MM.1S (cell line): Measurements from ENCODE around the gene PRKG1.

Experiments used
- DNase-seq: peaks from one replicate; pipeline ENCODE4 v3.0.0-alpha.2; 2015
- H2AFZ ChIP-seq: fragments of 300-600 bp; sonication (generic); 2 replicates; pipeline ENCODE4 v1.6.0; 2016; ENCODE audit warnings: antibody characterized with exemption, low read length
- H3F3A ChIP-seq: fragments of 300-600 bp; sonication (generic); 2 replicates; pipeline ENCODE4 v1.6.1; 2016; ENCODE audit warnings: mild to moderate bottlenecking, antibody characterized with exemption, low read length, moderate library complexity, mixed read lengths; ENCODE audit not compliant: insufficient read depth
- H3K27ac ChIP-seq: fragments of 300-600 bp; sonication (generic); 2 replicates; pipeline ENCODE4 v1.5.1; 2016; ENCODE audit warnings: mild to moderate bottlenecking, low read length
- H3K27me3 ChIP-seq: fragments of 300-600 bp; sonication (generic); replicated peaks from 2 replicates; pipeline ENCODE4 v1.6.0; 2016; ENCODE audit warnings: low read length; ENCODE audit not compliant: insufficient read depth
- H3K36me3 ChIP-seq: fragments of 300-600 bp; sonication (generic); replicated peaks from 2 replicates; pipeline ENCODE4 v1.6.1; 2016; ENCODE audit warnings: mild to moderate bottlenecking, low read length, mixed read lengths; ENCODE audit not compliant: insufficient read depth
- H3K4me1 ChIP-seq: fragments of 300-600 bp; sonication (generic); 2 replicates; pipeline ENCODE4 v1.6.1; 2016; ENCODE audit warnings: low read length, mixed read lengths
- H3K4me2 ChIP-seq: fragments of 300-600 bp; sonication (generic); 2 replicates; pipeline ENCODE4 v1.6.0; 2016; ENCODE audit warnings: low read depth, low read length
- H3K4me3 ChIP-seq: fragments of 300-600 bp; sonication (generic); 2 replicates; pipeline ENCODE4 v1.5.1; 2016; ENCODE audit warnings: low read length, mixed read lengths
- H3K79me2 ChIP-seq: fragments of 300-600 bp; sonication (generic); 2 replicates; pipeline ENCODE4 v1.6.1; 2016; ENCODE audit warnings: mixed run types, low read length, mixed read lengths
- H3K9ac ChIP-seq: fragments of 300-600 bp; sonication (generic); 2 replicates; pipeline ENCODE4 v1.6.1; 2016; ENCODE audit warnings: low read length, mixed read lengths
- H3K9me2 ChIP-seq: fragments of 300-600 bp; sonication (generic); replicated peaks from 2 replicates; pipeline ENCODE4 v1.6.1; 2016; ENCODE audit warnings: mild to moderate bottlenecking, low read length, mixed read lengths; ENCODE audit not compliant: insufficient read depth
- H3K9me3 ChIP-seq: fragments of 300-600 bp; sonication (generic); replicated peaks from 2 replicates; pipeline ENCODE4 v1.6.1; 2016; ENCODE audit warnings: mild to moderate bottlenecking, low read length, mixed read lengths; ENCODE audit not compliant: insufficient read depth
- H4K20me1 ChIP-seq: fragments of 300-600 bp; sonication (generic); 2 replicates; pipeline ENCODE4 v1.6.1; 2016; ENCODE audit warnings: mild to moderate bottlenecking, low read length, moderate library complexity, mixed read lengths; ENCODE audit not compliant: insufficient read depth
- EZH2 ChIP-seq: fragments of 300-600 bp; sonication (generic); optimal IDR thresholded peaks from 2 replicates; pipeline ENCODE3; 2017; ENCODE audit warnings: low read depth, mild to moderate bottlenecking, antibody characterized with exemption, low read length, mixed read lengths
- EZH2phosphoT487 ChIP-seq: fragments of 300-600 bp; sonication (generic); IDR thresholded peaks from 2 replicates; pipeline ENCODE4 v1.6.1; 2018; ENCODE audit warnings: antibody characterized with exemption, low read length
- TF ChIP-seq, protein P1 (sequence below): fragments of 300-600 bp; sonication (generic); IDR thresholded peaks from 2 replicates; pipeline ENCODE4 v1.5.1; 2016; ENCODE audit warnings: antibody characterized with exemption, low read length, mixed read lengths

The PRKG1 gene

DNA sequence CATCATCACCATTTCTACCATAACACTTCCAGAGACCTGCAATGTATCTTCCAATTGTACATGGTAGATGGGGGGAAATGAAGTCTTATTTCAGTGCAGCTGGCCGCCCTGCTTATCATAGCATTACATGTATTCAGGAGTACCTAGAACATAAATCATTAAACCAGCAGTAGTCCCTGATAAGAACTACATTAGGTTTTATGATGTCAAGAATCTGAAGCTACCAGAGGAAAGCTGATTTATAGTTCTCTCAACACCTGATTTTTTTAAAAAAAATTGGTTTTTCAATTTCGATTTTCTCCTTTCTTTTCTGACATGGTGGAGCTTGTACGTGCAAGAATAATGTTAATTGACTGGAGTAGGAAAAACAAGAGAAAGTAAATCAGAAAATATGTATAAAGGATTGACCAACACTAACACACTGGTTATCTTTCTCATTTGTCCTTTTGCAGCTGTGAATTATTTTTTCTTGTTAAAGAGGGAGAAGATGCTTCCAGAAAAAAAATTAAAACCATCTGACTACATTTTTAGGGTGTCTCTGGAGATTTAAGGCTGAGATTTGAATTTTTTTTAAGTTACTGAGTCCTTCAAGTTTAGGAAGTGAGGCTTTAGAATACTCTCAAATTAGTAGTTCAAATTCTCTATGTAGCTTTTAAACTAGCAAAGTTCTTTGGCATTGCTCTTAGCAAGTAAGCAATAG, 566.0 kb downstream of the PRKG1 start:
- no peak overlapping the region for H3K4me3 ChIP-seq
- H3K27me3 ChIP-seq: no peaks in the 10 kb centered on the region
- H3K9me3 ChIP-seq: no peaks in the 10 kb centered on the region
- H3K27ac ChIP-seq: no peak overlapping the region
- H3K4me1 ChIP-seq: no peaks in the 10 kb centered on the region
- no peak for DNase-seq
- no peak overlapping the region for H3K4me2 ChIP-seq
- no peaks in the 10 kb centered on the region for H3K79me2 ChIP-seq
- H2AFZ ChIP-seq: no peak overlapping the region
- no peak overlapping the region for H3K9ac ChIP-seq
- H4K20me1 ChIP-seq: no peaks in the 10 kb centered on the region
- no peaks in the 10 kb centered on the region for H3F3A ChIP-seq
- TF ChIP-seq EZH2phosphoT487: no peak
- no peak for TF ChIP-seq EZH2
- TF ChIP-seq, protein P1, sequence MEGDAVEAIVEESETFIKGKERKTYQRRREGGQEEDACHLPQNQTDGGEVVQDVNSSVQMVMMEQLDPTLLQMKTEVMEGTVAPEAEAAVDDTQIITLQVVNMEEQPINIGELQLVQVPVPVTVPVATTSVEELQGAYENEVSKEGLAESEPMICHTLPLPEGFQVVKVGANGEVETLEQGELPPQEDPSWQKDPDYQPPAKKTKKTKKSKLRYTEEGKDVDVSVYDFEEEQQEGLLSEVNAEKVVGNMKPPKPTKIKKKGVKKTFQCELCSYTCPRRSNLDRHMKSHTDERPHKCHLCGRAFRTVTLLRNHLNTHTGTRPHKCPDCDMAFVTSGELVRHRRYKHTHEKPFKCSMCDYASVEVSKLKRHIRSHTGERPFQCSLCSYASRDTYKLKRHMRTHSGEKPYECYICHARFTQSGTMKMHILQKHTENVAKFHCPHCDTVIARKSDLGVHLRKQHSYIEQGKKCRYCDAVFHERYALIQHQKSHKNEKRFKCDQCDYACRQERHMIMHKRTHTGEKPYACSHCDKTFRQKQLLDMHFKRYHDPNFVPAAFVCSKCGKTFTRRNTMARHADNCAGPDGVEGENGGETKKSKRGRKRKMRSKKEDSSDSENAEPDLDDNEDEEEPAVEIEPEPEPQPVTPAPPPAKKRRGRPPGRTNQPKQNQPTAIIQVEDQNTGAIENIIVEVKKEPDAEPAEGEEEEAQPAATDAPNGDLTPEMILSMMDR: no peak
- no peaks in the 10 kb centered on the region for H3K36me3 ChIP-seq
- no peaks in the 10 kb centered on the region for H3K9me2 ChIP-seq

DNA sequence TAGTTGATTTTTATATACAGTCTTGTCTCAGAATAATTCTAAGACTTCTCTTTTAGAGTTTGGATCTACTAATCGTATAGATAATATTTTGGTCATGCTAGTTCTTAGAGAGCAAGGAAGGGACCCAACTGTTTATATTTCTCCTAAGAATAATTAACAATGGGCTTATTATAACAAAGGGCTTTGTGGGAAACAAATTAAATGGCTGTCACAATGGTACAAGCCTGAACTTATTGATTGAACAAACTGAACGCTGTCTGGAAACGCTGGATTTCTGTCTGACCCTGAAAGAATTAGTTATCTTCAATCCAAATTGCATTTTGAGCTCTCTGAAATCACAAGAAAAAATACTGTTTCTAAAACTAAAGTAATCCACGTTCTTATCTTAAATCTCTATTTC, 568.3 kb downstream of the PRKG1 start:
- Histone ChIP-seq H3K27ac (no peak overlapping the region), H3K4me2 (no peak overlapping the region), H3K9me3 (no peaks in the 10 kb centered on the region), H3K9me2 (no peaks in the 10 kb centered on the region), H3K4me3 (no peak overlapping the region), H3F3A (no peaks in the 10 kb centered on the region), H3K27me3 (no peaks in the 10 kb centered on the region), H3K79me2 (no peaks in the 10 kb centered on the region), H3K4me1 (no peaks in the 10 kb centered on the region), H4K20me1 (no peaks in the 10 kb centered on the region), H3K9ac (no peak overlapping the region), H2AFZ (no peak overlapping the region), H3K36me3 (no peaks in the 10 kb centered on the region)
- no peak for DNase-seq
- TF ChIP-seq EZH2phosphoT487: no peak
- TF ChIP-seq, protein P1: no peak
- TF ChIP-seq EZH2: no peak

DNA sequence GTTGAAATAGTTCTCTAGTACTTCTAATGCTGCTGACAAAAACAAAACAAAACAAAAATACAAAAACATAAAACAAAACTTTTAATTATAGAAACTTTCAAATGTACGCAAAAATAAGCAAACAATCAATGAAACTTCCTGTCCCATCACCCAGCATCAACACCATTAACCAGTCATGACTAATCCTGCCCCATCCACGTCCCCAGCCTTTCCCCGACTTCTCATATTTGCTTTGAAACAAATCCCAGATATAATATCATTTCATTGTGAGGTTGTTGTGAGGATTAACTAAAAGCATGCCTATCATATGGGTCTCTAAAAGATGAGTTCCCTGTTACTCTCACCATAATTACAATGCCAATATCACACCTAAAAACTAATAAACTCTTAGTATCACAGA, 569.4 kb downstream of the PRKG1 start:
- Histone ChIP-seq H3K4me1 (no peaks in the 10 kb centered on the region), H3F3A (no peaks in the 10 kb centered on the region), H3K36me3 (no peaks in the 10 kb centered on the region), H3K9me2 (no peaks in the 10 kb centered on the region), H3K4me2 (no peak overlapping the region), H3K79me2 (no peaks in the 10 kb centered on the region), H3K9ac (no peak overlapping the region), H3K9me3 (no peaks in the 10 kb centered on the region), H2AFZ (no peak overlapping the region), H4K20me1 (no peaks in the 10 kb centered on the region), H3K4me3 (no peak overlapping the region), H3K27ac (no peak overlapping the region), H3K27me3 (no peaks in the 10 kb centered on the region)
- no peak for DNase-seq
- TF ChIP-seq, protein P1: no peak
- TF ChIP-seq EZH2 (no peak), EZH2phosphoT487 (no peak)
